T-helper 1 cell treated with Interleukin-12 subunit alpha and Interleukin-12 subunit beta and Interleukin-4 antibody, amounts not matched to agents 30 ng/mL and 1 ng/mL, for 36 hours (primary cell): ENCODE results near the gene CHCHD2. TPM values are rescaled to one million over a fixed set of nuclear protein-coding genes. Genes with fewer than 3 reads are reported as not detected.
"Not testable (repeated sequence)": the region's sequence is repeated elsewhere in the genome, so short reads cannot be mapped to it uniquely, and the experiment has no call there.

Experiments
- intact Hi-C: fragments of 100-400 bp; cut with micrococcal nuclease; formaldehyde crosslinking; loops from one replicate; pipeline ENCODE4 v1.15.1; 2024
- total RNA-seq: library from RNA; stranded (reverse); gene quantifications from 2 replicates; pipeline ENCODE4 v1.2.3, GENCODE V29; 2022

Gene CHCHD2
- total RNA-seq, 1 donor from 2014 or later, result 473 TPM

DNA sequence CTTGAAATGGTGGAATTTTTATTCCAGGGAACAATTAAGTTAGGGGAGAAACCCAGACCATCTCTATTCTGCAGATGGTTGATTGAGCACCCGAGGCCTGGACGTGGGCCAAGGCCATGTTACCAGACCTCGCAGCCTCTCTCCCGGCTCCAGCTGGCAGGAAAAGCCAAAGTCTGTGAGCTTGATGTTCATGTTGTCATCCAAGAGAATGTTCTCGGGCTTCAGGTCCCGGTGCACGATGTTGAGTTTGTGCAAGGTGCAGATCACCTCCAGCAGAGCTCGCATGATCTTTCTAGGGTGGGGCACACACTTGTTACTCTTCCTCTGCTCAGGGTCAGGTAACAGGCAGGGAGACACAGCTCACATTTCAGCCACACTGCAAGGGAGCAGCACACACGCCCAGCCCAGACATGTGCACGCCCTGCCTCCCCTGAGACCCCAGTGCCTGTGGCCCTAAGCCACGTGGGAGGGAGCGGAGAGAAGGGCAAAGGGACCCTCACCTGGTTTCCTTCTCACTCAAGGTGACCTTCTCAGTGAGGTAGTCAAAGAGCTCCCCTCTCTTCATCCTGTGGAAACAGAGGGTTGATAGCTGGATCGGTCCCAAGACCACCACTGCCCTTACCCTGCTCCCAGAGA lies 23.0 kb downstream of the CHCHD2 start:
- intact Hi-C loops, result no loop called here

DNA sequence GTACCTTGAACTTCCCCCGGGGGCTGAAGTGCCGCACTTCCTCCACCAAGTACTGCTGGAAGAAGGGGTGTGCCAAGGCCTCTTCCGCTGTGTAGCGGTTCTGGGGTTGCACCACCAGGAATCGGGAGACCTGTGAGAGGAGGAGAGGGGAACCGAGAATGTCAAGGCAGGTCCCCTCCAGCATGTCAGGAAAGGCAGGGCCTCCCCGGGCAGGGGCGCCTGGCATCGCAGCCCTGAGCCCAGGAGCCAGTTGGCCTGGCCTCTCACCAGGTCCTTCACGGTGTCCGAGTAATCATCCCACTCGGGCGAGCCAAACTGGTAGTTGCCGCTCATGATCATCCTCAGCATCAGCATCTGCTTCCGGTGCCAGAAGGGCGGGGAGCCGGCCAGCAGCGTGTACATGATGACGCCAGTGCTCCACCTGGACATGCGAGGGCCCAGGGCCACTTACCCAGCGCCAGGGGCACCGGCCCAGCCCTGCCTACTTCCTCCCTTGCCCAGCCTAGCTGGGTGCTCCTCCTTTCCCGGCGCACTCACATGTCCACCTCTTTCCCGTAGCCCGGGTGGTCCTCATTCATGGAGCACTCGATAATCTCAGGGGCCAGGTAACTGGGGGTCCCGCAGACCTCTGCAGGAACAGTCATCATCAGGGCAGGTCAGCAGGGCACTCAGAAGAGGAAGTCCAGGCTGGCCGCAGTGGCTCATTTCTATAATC lies 24.5 kb downstream of the CHCHD2 start:
- intact Hi-C loops, result no loop called here

DNA sequence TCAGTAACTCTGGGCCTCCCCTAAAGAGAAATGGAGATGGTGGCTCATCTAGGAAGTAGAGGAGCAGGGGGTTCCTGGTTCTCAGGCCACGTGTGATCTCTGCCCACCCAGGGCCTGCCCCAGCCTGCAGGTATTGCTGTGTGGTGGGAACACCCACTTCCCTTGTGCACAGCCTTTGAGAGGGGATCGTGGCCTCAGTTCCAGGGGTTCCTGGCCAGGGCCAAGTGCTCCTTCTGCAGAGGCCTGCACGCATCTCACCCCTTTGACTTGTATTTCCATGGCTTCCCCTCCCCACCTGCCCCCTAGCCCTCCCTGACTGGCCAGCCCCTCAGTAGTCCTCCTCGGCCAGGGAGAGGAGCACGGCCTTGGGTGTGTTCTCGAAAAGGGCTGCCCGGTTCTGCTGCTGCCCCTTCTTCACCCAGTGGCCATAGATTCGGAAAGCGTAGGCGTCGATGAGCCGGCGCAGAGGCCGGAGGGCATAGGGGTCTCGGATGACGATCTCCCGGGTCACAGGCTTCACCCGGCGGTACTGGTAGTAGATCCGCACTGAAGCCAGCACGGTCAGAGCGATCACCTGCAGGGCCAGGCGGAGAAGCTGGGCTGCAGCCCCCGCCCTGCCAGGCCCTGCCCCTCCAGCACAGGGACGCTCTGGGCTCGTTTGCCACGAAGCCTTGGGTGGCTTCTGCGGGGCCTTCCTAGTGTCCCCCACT lies 25.4 kb downstream of the CHCHD2 start:
- intact Hi-C loops, result not testable (repeated sequence)

DNA sequence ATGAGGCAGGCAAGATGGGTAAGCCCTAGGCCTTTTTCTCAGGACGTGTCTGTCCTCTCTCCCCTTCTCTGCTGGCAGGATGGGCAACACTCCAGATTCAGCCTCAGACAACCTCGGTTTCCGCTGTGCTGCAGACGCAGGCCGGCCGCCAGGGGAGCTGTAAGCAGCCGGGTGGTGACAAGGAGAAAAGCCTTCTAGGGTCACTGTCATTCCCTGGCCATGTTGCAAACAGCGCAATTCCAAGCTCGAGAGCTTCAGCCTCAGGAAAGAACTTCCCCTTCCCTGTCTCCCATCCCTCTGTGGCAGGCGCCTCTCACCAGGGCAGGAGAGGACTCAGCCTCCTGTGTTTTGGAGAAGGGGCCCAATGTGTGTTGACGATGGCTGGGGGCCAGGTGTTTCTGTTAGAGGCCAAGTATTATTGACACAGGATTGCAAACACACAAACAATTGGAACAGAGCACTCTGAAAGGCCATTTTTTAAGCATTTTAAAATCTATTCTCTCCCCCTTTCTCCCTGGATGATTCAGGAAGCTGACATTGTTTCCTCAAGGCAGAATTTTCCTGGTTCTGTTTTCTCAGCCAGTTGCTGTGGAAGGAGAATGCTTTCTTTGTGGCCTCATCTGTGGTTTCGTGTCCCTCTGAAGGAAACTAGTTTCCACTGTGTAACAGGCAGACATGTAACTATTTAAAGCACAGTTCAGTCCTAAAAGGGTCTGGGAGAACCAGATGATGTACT lies 26.7 kb downstream of the CHCHD2 start:
- intact Hi-C loops, result no loop called here

- intact Hi-C loops, result no loop called here
These were observed 28.1 kb downstream of the CHCHD2 start for GRCh38 chr7:56078196-56078595.

DNA sequence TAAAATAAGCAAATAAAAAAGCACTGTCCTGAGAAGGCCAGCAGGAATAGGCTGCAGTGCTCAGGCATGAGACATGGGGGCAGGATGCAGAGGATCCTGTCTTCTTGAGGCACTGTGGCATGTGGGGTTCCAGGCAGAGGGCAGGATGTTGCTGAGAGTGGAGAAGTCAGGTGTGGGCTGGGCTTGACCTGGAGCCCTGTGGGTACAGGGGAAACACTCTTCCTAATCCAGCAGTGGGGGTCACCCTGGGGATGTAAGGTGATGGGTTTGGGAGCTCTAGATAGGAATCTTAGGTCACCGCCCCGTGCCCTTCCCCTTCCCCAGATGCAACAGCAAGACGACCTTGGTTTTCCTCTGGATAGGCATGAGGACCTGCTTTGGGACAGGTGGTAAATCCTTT lies 28.6 kb downstream of the CHCHD2 start:
- intact Hi-C loops, result no loop called here

DNA sequence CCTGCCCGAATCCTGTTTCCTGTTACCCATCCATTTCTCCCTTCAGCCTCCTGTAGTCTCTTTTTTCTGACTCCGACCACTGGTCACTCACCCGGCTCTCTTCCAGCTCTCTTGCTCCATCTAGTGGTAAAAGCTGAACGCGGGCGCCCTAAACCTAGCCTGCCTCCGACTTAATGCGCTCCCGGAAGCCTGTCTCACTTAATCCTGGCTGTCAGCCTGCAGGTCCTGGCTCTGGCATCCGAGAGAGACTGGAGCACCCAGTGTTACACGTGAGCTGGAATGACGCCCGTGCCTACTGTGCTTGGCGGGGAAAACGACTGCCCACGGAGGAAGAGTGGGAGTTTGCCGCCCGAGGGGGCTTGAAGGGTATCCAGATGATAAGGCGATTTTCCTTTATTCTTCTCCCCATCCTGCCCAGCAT lies 31.9 kb downstream of the CHCHD2 start:
- intact Hi-C loops, result loop anchor here (1.0 to 2.0 kb wide), 4 partner anchors 10 to 794 kb away; partner anchors contain the start of gene SUMF2

GRCh38 chr7:56066376-56066775 lies 39.9 kb downstream of the CHCHD2 start:
- intact Hi-C loops, result loop anchor here (10.0 kb wide), 1 partner anchor 632 kb away; no protein-coding TSS in a partner anchor

GRCh38 chr7:56063882-56064625 lies 42.2 kb downstream of the CHCHD2 start, which contains the start of gene SUMF2:
Gene SUMF2 (plus strand): TSS chr7:56064286. CDS start chr7:56064312, 26 bp downstream.
- intact Hi-C loops, result loop anchor here (1.0 to 10.0 kb wide), 9 partner anchors 10 to 1305 kb away; partner anchors contain the start of genes CCT6A, CHCHD2, MRPS17 and PSPH

DNA sequence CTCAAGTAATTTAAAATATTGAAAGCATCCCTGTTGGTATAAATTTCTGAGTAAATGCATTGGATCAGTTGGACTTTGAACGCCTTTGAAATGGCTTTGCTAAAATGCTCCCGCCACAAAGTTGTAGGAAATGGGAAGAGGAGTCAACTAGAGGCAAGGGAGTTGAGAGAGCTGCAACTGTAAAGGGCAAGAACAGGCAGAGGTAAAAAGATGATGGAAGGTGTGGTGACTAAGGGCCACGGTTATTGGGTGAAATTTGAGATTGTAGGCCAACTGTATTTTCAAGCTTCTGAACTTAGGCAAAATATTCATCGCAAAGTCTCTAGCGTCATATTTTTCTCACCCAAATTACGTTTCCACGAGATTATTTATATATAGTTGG lies 42.8 kb downstream of the CHCHD2 start:
- intact Hi-C loops, result loop anchor here (10.0 kb wide), 1 partner anchor 629 kb away; no protein-coding TSS in a partner anchor

- intact Hi-C loops, result loop anchor here (10.0 kb wide), 1 partner anchor 628 kb away; no protein-coding TSS in a partner anchor
These were observed 43.9 kb downstream of the CHCHD2 start for GRCh38 chr7:56062382-56062781.

DNA sequence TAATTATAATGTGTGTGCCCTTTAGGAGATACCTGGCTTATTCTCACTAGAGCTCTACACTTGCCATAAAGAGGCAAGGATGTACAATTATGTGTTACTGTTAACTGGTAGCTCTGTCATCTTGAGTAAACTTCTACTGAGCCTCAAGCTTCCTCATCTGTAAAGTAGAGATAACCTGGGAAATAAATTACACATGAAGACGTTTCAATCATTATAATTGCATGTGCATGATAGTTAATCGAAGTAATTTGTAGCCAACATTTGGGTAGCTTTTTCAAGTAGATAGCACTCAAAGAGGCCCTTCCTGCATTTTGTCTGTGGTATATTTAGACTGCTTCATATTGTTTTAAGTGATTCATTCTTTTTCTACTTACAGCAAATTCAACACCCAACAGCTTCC lies 52.3 kb downstream of the CHCHD2 start:
- intact Hi-C loops, result loop anchor here (5.0 kb wide), 1 partner anchor 482 kb away; the partner anchor contains the start of gene VOPP1

GRCh38 chr7:56053379-56053778 lies 52.9 kb downstream of the CHCHD2 start:
- intact Hi-C loops, result loop anchor here (5.0 kb wide), 1 partner anchor 481 kb away; the partner anchor contains the start of gene VOPP1

Other genes with a start within 250 kb of the CHCHD2 start
- not detected in 2 replicates for gene SEPTIN14, start 243.7 kb downstream of the CHCHD2 start, total RNA-seq
- 0.85 and 1.1 TPM in 2 replicates for gene ZNF713, start 219.0 kb downstream of the CHCHD2 start, total RNA-seq
- 16.1 and 17.2 TPM in 2 replicates for gene MRPS17, start 154.6 kb downstream of the CHCHD2 start, total RNA-seq
- 30.2 and 35.7 TPM in 2 replicates for gene NIPSNAP2, start 141.9 kb downstream of the CHCHD2 start, total RNA-seq
- gene PSPH, start 55.0 kb downstream of the CHCHD2 start, total RNA-seq, result 9.0 and 11.7 TPM in 2 replicates
- 147 and 154 TPM in 2 replicates for gene CCT6A, start 54.7 kb downstream of the CHCHD2 start, total RNA-seq
- gene SUMF2, start 42.2 kb downstream of the CHCHD2 start, total RNA-seq, result 111 and 116 TPM in 2 replicates
- 1.5 and 2.0 TPM in 2 replicates for gene PHKG1, start 13.5 kb downstream of the CHCHD2 start, total RNA-seq
- gene NUPR2, start 9.9 kb upstream of the CHCHD2 start, total RNA-seq, result not detected in 2 replicates